Measurements from ENCODE around the gene GZMH. TPM values are rescaled to one million over a fixed set of nuclear protein-coding genes. Genes with fewer than 3 reads are reported as not detected.
"Not testable (repeated sequence)": the region's sequence is repeated elsewhere in the genome, so short reads cannot be mapped to it uniquely, and the experiment has no call there.

Gene GZMH
- not detected in 2 replicates for total RNA-seq (2012; rRNA removed)
- polyA plus RNA-seq (2012; rRNA removed) = not detected in 2 replicates
- not detected in 2 replicates for polyA plus RNA-seq (2012; cell fraction: cytosol; rRNA removed)
- not detected in 2 replicates for polyA plus RNA-seq (2012; cell fraction: nucleus; rRNA removed; ENCODE audit: low replicate concordance)
- Bru-seq, nascent RNA = not detected
- BruChase-seq, experiment 1, labeled RNA remaining after a 6-hour chase = not detected
- BruChase-seq, experiment 2, labeled RNA remaining after a 2-hour chase = not detected
- long read RNA-seq = 0 reads

GRCh38 chr14:24609655-24610344 lies at the start of gene GZMH:
Gene GZMH, minus strand, starts transcription at chr14:24609685. Its CDS starts 72 bp downstream, at chr14:24609613.
- no peaks in the 10 kb centered on the region for H3K27me3 ChIP-seq (ENCODE audit: control insufficient read depth, insufficient read depth, low read length)
- H3K23ac ChIP-seq (ENCODE audit: low read depth, low read length) = no peak within 1 kb of the TSS
- no peaks in the 10 kb centered on the region for H3K36me3 ChIP-seq (ENCODE audit: control insufficient read depth, insufficient read depth, low read length)
- H3K9me3 ChIP-seq (ENCODE audit: control insufficient read depth, insufficient read depth, low read length) = no peaks in the 10 kb centered on the region
- no peak within 1 kb of the TSS for H3K18ac ChIP-seq (ENCODE audit: low read depth, low read length)
- TF ChIP-seq MAZ (IDR thresholded peaks at IDR 0.05; ENCODE audit: borderline replicate concordance, low read depth, low read length) (no peak), FOS (IDR thresholded peaks at IDR 0.05; ENCODE audit: low read depth, low read length) (no peak), USF2 (IDR thresholded peaks at IDR 0.05; ENCODE audit: low read depth, low read length) (no peak), RFX5 (IDR thresholded peaks at IDR 0.05; ENCODE audit: low read depth, low read length) (no peak), POLR2A (IDR thresholded peaks at IDR 0.05; ENCODE audit: low read depth, low read length) (no peak), NFE2L2 (IDR thresholded peaks at IDR 0.05; ENCODE audit: low read depth, low read length) (no peak), MAFK (IDR thresholded peaks at IDR 0.05; ENCODE audit: low read depth, low read length) (no peak)
- no peak within 1 kb of the TSS for H3K4ac ChIP-seq (ENCODE audit: low read depth, low read length)
- no peak within 1 kb of the TSS for H4K91ac ChIP-seq (ENCODE audit: insufficient read depth, low read depth, low read length)
- no peak within 1 kb of the TSS for H3K4me2 ChIP-seq (ENCODE audit: low read depth, low read length)
- H4K8ac ChIP-seq (ENCODE audit: low read depth in 2 of 2, low read length in 2 of 2) = no peak within 1 kb of the TSS
- no peak within 1 kb of the TSS for H2BK15ac ChIP-seq (ENCODE audit: low read depth, low read length)
- in situ Hi-C loops (cut with MboI; ENCODE audit: low sequenced_read_pairs) (no loop called here), intact Hi-C loops (cut with micrococcal nuclease) (no loop called here), dilution Hi-C loops (cut with HindIII; ENCODE audit: low sequenced_read_pairs, unreplicated experiment) (no loop called here)
- POLR2A ChIA-PET (ENCODE audit: unreplicated experiment) = no interaction called here
- H3K4me1 ChIP-seq (ENCODE audit: control insufficient read depth, insufficient read depth, low read length) = no peaks in the 10 kb centered on the region
- H2BK20ac ChIP-seq (ENCODE audit: low read depth, low read length) = no peak within 1 kb of the TSS
- H2AFZ ChIP-seq (replicated peaks; ENCODE audit: low read length, poor library complexity) = no peak within 1 kb of the TSS
- no peaks in the 10 kb centered on the region; the same call in 1 of the 2 replicates for H4K20me1 ChIP-seq (ENCODE audit: insufficient read depth, low read length)
- CTCF ChIA-PET = no interaction called here
- H3K4me3 ChIP-seq (ENCODE audit: insufficient read depth, low read depth, low read length) = no peak within 1 kb of the TSS
- no peak within 1 kb of the TSS for H2BK120ac ChIP-seq (ENCODE audit: low read depth, low read length)
- BruUV-seq (replicated peaks) = no TSS peak
- no peak within 1 kb of the TSS for H2AK5ac ChIP-seq (ENCODE audit: low read depth, low read length)
- H2BK5ac ChIP-seq (ENCODE audit: low read depth, low read length, poor library complexity, severe bottlenecking) = no peak within 1 kb of the TSS
- H2AK9ac ChIP-seq (replicated peaks; ENCODE audit: low read depth, low read length, poor library complexity) = no peak within 1 kb of the TSS
- no peak within 1 kb of the TSS for H3K14ac ChIP-seq (replicated peaks; ENCODE audit: low read depth, low read length)
- no peak for ATAC-seq (ENCODE audit: low read depth)
- H3K27ac ChIP-seq (ENCODE audit: insufficient read depth, low read length) = no peak within 1 kb of the TSS
- no peaks in the 10 kb centered on the region for H3K79me1 ChIP-seq (ENCODE audit: low read depth in 1 of 2, low read length in 2 of 2)
- no peak within 1 kb of the TSS for H4K5ac ChIP-seq (ENCODE audit: low read depth, low read length)
- WGBS, 2 experiments (ENCODE audit: extremely low coverage in 2 of 2, insufficient read length in 1 of 2) = no CpG with 5 or more reads among the region's 2 CpGs
- H3K9me1 ChIP-seq (ENCODE audit: insufficient read depth, low read length) = no peaks in the 10 kb centered on the region
- H3K9ac ChIP-seq (ENCODE audit: low read depth, low read length) = no peak within 1 kb of the TSS
- no peak for DNase-seq
- no peak within 1 kb of the TSS for H3K56ac ChIP-seq (ENCODE audit: extremely low read depth, insufficient read depth, low read length)

- POLR2A ChIA-PET (ENCODE audit: unreplicated experiment); DNase-seq: not testable (repeated sequence)
Observed at GRCh38 chr14:24648361-24648760, 38.9 kb upstream of the GZMH start.

More at GRCh38 chr14:24648361-24648760, 38.9 kb upstream of the GZMH start:
- H4K5ac ChIP-seq (ENCODE audit: low read depth, low read length); H3K14ac ChIP-seq (replicated peaks; ENCODE audit: low read depth, low read length); H4K91ac ChIP-seq (ENCODE audit: insufficient read depth, low read depth, low read length); H2AK5ac ChIP-seq (ENCODE audit: low read depth, low read length); H3K4me1 ChIP-seq (ENCODE audit: control insufficient read depth, insufficient read depth, low read length); H3K79me1 ChIP-seq (ENCODE audit: low read depth in 1 of 2, low read length in 2 of 2); dilution Hi-C loops (cut with HindIII; ENCODE audit: low sequenced_read_pairs, unreplicated experiment); H3K4ac ChIP-seq (ENCODE audit: low read depth, low read length); H3K9me3 ChIP-seq (ENCODE audit: control insufficient read depth, insufficient read depth, low read length); H3K4me3 ChIP-seq (ENCODE audit: insufficient read depth, low read depth, low read length); H3K23ac ChIP-seq (ENCODE audit: low read depth, low read length); H3K56ac ChIP-seq (ENCODE audit: extremely low read depth, insufficient read depth, low read length); H3K18ac ChIP-seq (ENCODE audit: low read depth, low read length); H3K27ac ChIP-seq (ENCODE audit: insufficient read depth, low read length); H2AK9ac ChIP-seq (replicated peaks; ENCODE audit: low read depth, low read length, poor library complexity); ATAC-seq (ENCODE audit: low read depth); H4K20me1 ChIP-seq (ENCODE audit: insufficient read depth, low read length); H4K8ac ChIP-seq (ENCODE audit: low read depth in 2 of 2, low read length in 2 of 2); CTCF ChIA-PET; H2BK5ac ChIP-seq (ENCODE audit: low read depth, low read length, poor library complexity, severe bottlenecking); H2BK20ac ChIP-seq (ENCODE audit: low read depth, low read length); H2AFZ ChIP-seq (replicated peaks; ENCODE audit: low read length, poor library complexity); H3K27me3 ChIP-seq (ENCODE audit: control insufficient read depth, insufficient read depth, low read length); H3K4me2 ChIP-seq (ENCODE audit: low read depth, low read length); H3K36me3 ChIP-seq (ENCODE audit: control insufficient read depth, insufficient read depth, low read length); H2BK120ac ChIP-seq (ENCODE audit: low read depth, low read length); H3K9ac ChIP-seq (ENCODE audit: low read depth, low read length); in situ Hi-C loops (cut with MboI; ENCODE audit: low sequenced_read_pairs); BruUV-seq (replicated peaks); H2BK15ac ChIP-seq (ENCODE audit: low read depth, low read length); H3K9me1 ChIP-seq (ENCODE audit: insufficient read depth, low read length); intact Hi-C loops (cut with micrococcal nuclease): not testable (repeated sequence)
- WGBS, 2 experiments (ENCODE audit: extremely low coverage in 2 of 2, insufficient read length in 1 of 2) = no CpG with 5 or more reads among the region's 1 CpG

Measured in IMR-90 (cell line).